Smooth muscle cell (in vitro differentiated cells): Measurements from ENCODE around the gene PALD1. TPM values are rescaled to one million over a fixed set of nuclear protein-coding genes. Genes with fewer than 3 reads are reported as not detected.

Experiments
- DNase-seq: peaks from one replicate; lab custom pipeline; 2025; ENCODE audit not compliant: unreplicated experiment; lab: John Stamatoyannopoulos, UW
- H2AFZ ChIP-seq: fragments of 200-600 bp; sonication (generic); 2 replicates; pipeline ENCODE4 v1.6.0; 2016; ENCODE audit warnings: antibody characterized with exemption, low read depth, mild to moderate bottlenecking
- H3F3A ChIP-seq: fragments of 200-600 bp; sonication (generic); 2 replicates; pipeline ENCODE4 v1.6.0; 2017; ENCODE audit warnings: antibody characterized with exemption, low read depth
- H3K27ac ChIP-seq: fragments of 200-600 bp; sonication (generic); 2 replicates; pipeline ENCODE4 v1.5.1; 2016; ENCODE audit warnings: low read depth, mild to moderate bottlenecking
- H3K27me3 ChIP-seq: fragments of 200-600 bp; sonication (generic); 2 replicates; pipeline ENCODE4 v1.6.1; 2016; ENCODE audit warnings: low read depth, mild to moderate bottlenecking
- H3K36me3 ChIP-seq: fragments of 200-600 bp; sonication (generic); 2 replicates; pipeline ENCODE4 v1.5.1; 2016; ENCODE audit warnings: low read depth
- H3K4me1 ChIP-seq: fragments of 200-600 bp; sonication (generic); 2 replicates; pipeline ENCODE4 v1.5.1; 2016; ENCODE audit warnings: low read depth
- H3K4me2 ChIP-seq: fragments of 200-600 bp; sonication (generic); 2 replicates; pipeline ENCODE4 v1.6.0; 2016; ENCODE audit warnings: mild to moderate bottlenecking
- H3K4me3 ChIP-seq: fragments of 200-600 bp; sonication (generic); 2 replicates; pipeline ENCODE4 v1.5.1; 2016; ENCODE audit warnings: mild to moderate bottlenecking
- H3K79me2 ChIP-seq: fragments of 200-600 bp; sonication (generic); 2 replicates; pipeline ENCODE4 v1.6.0; 2016; ENCODE audit warnings: low read depth, mild to moderate bottlenecking
- H3K9ac ChIP-seq: fragments of 200-600 bp; sonication (generic); 2 replicates; pipeline ENCODE4 v1.6.0; 2016; ENCODE audit warnings: low read depth
- H3K9me3 ChIP-seq: fragments of 200-600 bp; sonication (generic); replicated peaks from 2 replicates; pipeline ENCODE4 v1.5.1; 2016; ENCODE audit warnings: low read depth
- H4K20me1 ChIP-seq: fragments of 200-600 bp; sonication (generic); 2 replicates; pipeline ENCODE4 v1.6.0; 2016; ENCODE audit warnings: low read depth
- CTCF ChIP-seq: fragments of 200-600 bp; sonication (generic); IDR thresholded peaks from 2 replicates; pipeline ENCODE4 v1.5.1; 2017; ENCODE audit warnings: borderline replicate concordance, mild to moderate bottlenecking, antibody characterized with exemption; ENCODE audit not compliant: insufficient read depth, poor library complexity, severe bottlenecking
- WGBS: methylation state at CpG from one replicate; pipeline ENCODE4 v1.1.7; 2016; ENCODE audit warnings: low lambda C conversion rate; 5-methylcytosine and 5-hydroxymethylcytosine counted together
- polyA plus RNA-seq: library from polyadenylated mRNA; unstranded; fragments of >200 nt; fragmentation: Nextera tagmentation; extraction: Ambion mirVana; gene quantifications from 2 replicates; pipeline ENCODE4 v1.2.1, GENCODE V29; 2016
- total RNA-seq: library from RNA; depleted of rRNA; stranded (reverse); fragments of >200 nt; gene quantifications from 2 replicates; pipeline ENCODE4 v1.2.3, GENCODE V29; 2014

Gene PALD1
- total and polyA plus RNA-seq, 2 experiments from 2014 or later, result 1.4 to 2.2 TPM

- H2AFZ ChIP-seq, result no peak overlapping the region
Measured at GRCh38 chr10:70596860-70597809, 118.6 kb downstream of the PALD1 start.

GRCh38 chr10:70597856-70598815 is 119.6 kb downstream of the PALD1 start:
- Histone ChIP-seq H3K79me2 (no peaks in the 10 kb centered on the region), H2AFZ (no peak overlapping the region), H4K20me1 (no peaks in the 10 kb centered on the region), H3F3A (no peaks in the 10 kb centered on the region), H3K27ac (no peak overlapping the region), H3K4me1 (no peaks in the 10 kb centered on the region), H3K9ac (no peak overlapping the region), H3K4me2 (no peak overlapping the region), H3K36me3 (no peaks in the 10 kb centered on the region), H3K9me3 (no peaks in the 10 kb centered on the region), H3K27me3 (no peaks in the 10 kb centered on the region), H3K4me3 (no peak overlapping the region)
- WGBS, result 94% methylated on average over 34 of the region's 34 CpGs
- no peak for TF ChIP-seq CTCF
- DNase-seq, result no peak

More at GRCh38 chr10:70596860-70597809, 118.6 kb downstream of the PALD1 start:
- Histone ChIP-seq H3K79me2 (no peaks in the 10 kb centered on the region), H3K9ac (no peak overlapping the region), H3K27ac (no peak overlapping the region), H3K9me3 (no peaks in the 10 kb centered on the region), H4K20me1 (no peaks in the 10 kb centered on the region), H3F3A (no peaks in the 10 kb centered on the region), H3K27me3 (no peaks in the 10 kb centered on the region), H3K4me2 (no peak overlapping the region), H3K4me3 (no peak overlapping the region), H3K4me1 (no peaks in the 10 kb centered on the region), H3K36me3 (no peaks in the 10 kb centered on the region)
- TF ChIP-seq CTCF, result no peak
- 75% methylated on average over 8 of the region's 8 CpGs for WGBS
- no peak for DNase-seq

GRCh38 chr10:70598857-70599295 is 120.3 kb downstream of the PALD1 start:
- H3K27me3 ChIP-seq, result no peaks in the 10 kb centered on the region
- WGBS, result 96% methylated on average over 16 of the region's 16 CpGs
- H3K4me2 ChIP-seq, result no peak overlapping the region
- no peaks in the 10 kb centered on the region for H3F3A ChIP-seq
- H3K4me3 ChIP-seq, result no peak overlapping the region
- no peaks in the 10 kb centered on the region for H4K20me1 ChIP-seq
- H2AFZ ChIP-seq, result no peak overlapping the region
- no peaks in the 10 kb centered on the region for H3K36me3 ChIP-seq
- no peak for TF ChIP-seq CTCF
- no peak for DNase-seq
- no peaks in the 10 kb centered on the region for H3K79me2 ChIP-seq
- no peak overlapping the region for H3K9ac ChIP-seq
- no peaks in the 10 kb centered on the region for H3K4me1 ChIP-seq
- no peak overlapping the region for H3K27ac ChIP-seq
- no peaks in the 10 kb centered on the region for H3K9me3 ChIP-seq
